AG09309 (cell line): ENCODE results near the gene IRX4.

ENCODE experiments used
- DNase-seq: peaks from one replicate; pipeline ENCODE4 v3.0.0-alpha.2; 2010; ENCODE audit warnings: low read depth
- H3K4me3 ChIP-seq: 2 replicates; pipeline ENCODE4 v1.5.1; 2011; ENCODE audit warnings: mild to moderate bottlenecking, low read depth, low read length, moderate library complexity; ENCODE audit not compliant: control insufficient read depth
- CTCF ChIP-seq: IDR thresholded peaks from 2 replicates; pipeline ENCODE4 v1.5.1; 2011; ENCODE audit warnings: mild to moderate bottlenecking, low read depth, low read length, inconsistent platforms; ENCODE audit not compliant: insufficient read depth, control insufficient read depth; ENCODE audit errors: missing control alignments

Gene IRX4

GRCh38 chr5:1851290-1851934 is 31.3 kb downstream of the IRX4 start:
- H3K4me3 ChIP-seq, result no peak overlapping the region

GRCh38 chr5:1850324-1851154 is 32.2 kb downstream of the IRX4 start:
- DNase-seq, result no peak
- TF ChIP-seq CTCF, result no peak
- no peak overlapping the region for H3K4me3 ChIP-seq

More at GRCh38 chr5:1851290-1851934, 31.3 kb downstream of the IRX4 start:
- DNase-seq, result no peak
- TF ChIP-seq CTCF, result no peak

GRCh38 chr5:1847611-1848010 is 35.1 kb downstream of the IRX4 start:
- DNase-seq, result no peak
- TF ChIP-seq CTCF, result no peak
- no peak overlapping the region for H3K4me3 ChIP-seq

- no peak overlapping the region for H3K4me3 ChIP-seq
- TF ChIP-seq CTCF, result no peak
- DNase-seq, result no peak
These were observed 35.7 kb downstream of the IRX4 start for GRCh38 chr5:1847056-1847455.

- no peak overlapping the region for H3K4me3 ChIP-seq
- no peak for DNase-seq
- TF ChIP-seq CTCF, result no peak
These were observed 36.1 kb downstream of the IRX4 start for GRCh38 chr5:1846583-1846982.

- DNase-seq, result no peak
- H3K4me3 ChIP-seq, result no peak overlapping the region
- no peak for TF ChIP-seq CTCF
These were observed 37.0 kb downstream of the IRX4 start for GRCh38 chr5:1845696-1846095.
